Brain pericyte (primary cell): ENCODE data around the gene CGN.
"Not testable (repeated sequence)": the region's sequence is repeated elsewhere in the genome, so short reads cannot be mapped to it uniquely, and the experiment has no call there.

Experiments
- DNase-seq: peaks from one replicate; pipeline ENCODE4 v3.0.0-alpha.2; 2012; ENCODE audit warnings: low read depth, low spot score

Gene CGN

GRCh38 chr1:151502035-151502700, 9.0 kb upstream of the CGN start:
- no peak for DNase-seq

GRCh38 chr1:151502859-151503780, 8.1 kb upstream of the CGN start:
- no peak for DNase-seq

GRCh38 chr1:151504252-151504651, 6.9 kb upstream of the CGN start:
- DNase-seq = no peak

GRCh38 chr1:151504759-151505158, 6.4 kb upstream of the CGN start:
- DNase-seq = no peak

- no peak for DNase-seq
Observed at GRCh38 chr1:151508833-151509232, 2.4 kb upstream of the CGN start.

GRCh38 chr1:151509350-151510019, 1.7 kb upstream of the CGN start:
- no peak for DNase-seq

- DNase-seq = no peak
Observed at GRCh38 chr1:151510020-151510405, 1.2 kb upstream of the CGN start.

- no peak for DNase-seq
Observed at GRCh38 chr1:151510614-151510956, 602 bp upstream of the CGN start.

GRCh38 chr1:151511636-151512215, 539 bp downstream of the CGN start:
- no peak for DNase-seq

- DNase-seq = no peak
Observed at GRCh38 chr1:151512326-151512725, 1.1 kb downstream of the CGN start.

- no peak for DNase-seq
Observed at GRCh38 chr1:151512801-151513625, 1.8 kb downstream of the CGN start.

- DNase-seq = no peak
Observed at GRCh38 chr1:151513626-151514121, 2.5 kb downstream of the CGN start.

GRCh38 chr1:151514366-151514765, 3.2 kb downstream of the CGN start:
- DNase-seq = no peak

- no peak for DNase-seq
Observed at GRCh38 chr1:151515265-151515664, 4.1 kb downstream of the CGN start.

GRCh38 chr1:151516031-151516511, 4.9 kb downstream of the CGN start:
- no peak for DNase-seq

- DNase-seq = no peak
Observed at GRCh38 chr1:151518431-151518830, 7.2 kb downstream of the CGN start.

- DNase-seq = no peak
Observed at GRCh38 chr1:151518936-151519335, 7.7 kb downstream of the CGN start.

- no peak for DNase-seq
Observed at GRCh38 chr1:151519667-151520066, 8.5 kb downstream of the CGN start.

GRCh38 chr1:151520359-151520758, 9.2 kb downstream of the CGN start:
- no peak for DNase-seq

- DNase-seq = not testable (repeated sequence)
Observed at GRCh38 chr1:151522427-151522826, 11.2 kb downstream of the CGN start.

- DNase-seq = no peak
Observed at GRCh38 chr1:151523326-151523725, 12.1 kb downstream of the CGN start.
